ENCODE results near the gene SLC12A6.
"Not testable (repeated sequence)": the region's sequence is repeated elsewhere in the genome, so short reads cannot be mapped to it uniquely, and the experiment has no call there.

Gene SLC12A6

GRCh38 chr15:34248190-34248589, 89.4 kb downstream of the SLC12A6 start:
- no peak for DNase-seq

GRCh38 chr15:34246276-34246976, 91.2 kb downstream of the SLC12A6 start:
- DNase-seq, result no peak

- no peak for DNase-seq
Measured at GRCh38 chr15:34243226-34243625, 94.4 kb downstream of the SLC12A6 start.

- DNase-seq, result peak; percentile 19
Measured at GRCh38 chr15:34242331-34242710, 95.3 kb downstream of the SLC12A6 start.

GRCh38 chr15:34241376-34242330, 95.9 kb downstream of the SLC12A6 start:
- DNase-seq, result peak; percentile 60

- DNase-seq, result peak; percentile 43
Measured at GRCh38 chr15:34240537-34240936, 97.0 kb downstream of the SLC12A6 start.

GRCh38 chr15:34239151-34239808, 98.3 kb downstream of the SLC12A6 start:
- peak; percentile 80 for DNase-seq

- no peak for DNase-seq
Measured at GRCh38 chr15:34233614-34234013, 104.0 kb downstream of the SLC12A6 start.

GRCh38 chr15:34223904-34224596, 113.5 kb downstream of the SLC12A6 start:
- DNase-seq, result no peak

- DNase-seq, result peak; percentile 43
Measured at GRCh38 chr15:34217587-34218225, 119.9 kb downstream of the SLC12A6 start.

GRCh38 chr15:34216527-34217270, 120.9 kb downstream of the SLC12A6 start:
- no peak for DNase-seq

GRCh38 chr15:34214135-34214534, 123.4 kb downstream of the SLC12A6 start:
- no peak for DNase-seq

GRCh38 chr15:34213690-34214089, 123.9 kb downstream of the SLC12A6 start:
- DNase-seq, result no peak

- peak; percentile 99 for DNase-seq
Measured at GRCh38 chr15:34209421-34210282, 127.9 kb downstream of the SLC12A6 start, which contains the start of gene KATNBL1. KATNBL1 (minus strand) TSS chr15:34210096; CDS start chr15:34163676, 46,420 bp downstream.

- DNase-seq, result peak; percentile 53
Measured at GRCh38 chr15:34206011-34206410, 131.6 kb downstream of the SLC12A6 start.

GRCh38 chr15:34203936-34204335, 133.6 kb downstream of the SLC12A6 start:
- DNase-seq, result no peak

GRCh38 chr15:34203305-34203704, 134.3 kb downstream of the SLC12A6 start:
- no peak for DNase-seq

GRCh38 chr15:34193272-34193671, 144.3 kb downstream of the SLC12A6 start:
- not testable (repeated sequence) for DNase-seq

GRCh38 chr15:34188711-34189110, 148.9 kb downstream of the SLC12A6 start:
- no peak for DNase-seq

GRCh38 chr15:34185666-34186065, 151.9 kb downstream of the SLC12A6 start:
- DNase-seq, result no peak

All from activated CD4-positive, alpha-beta T cell treated with anti-CD3 and anti-CD28 coated beads, Interleukin-10, Interleukin-2, amounts not matched to agents 100 ng/mL and 50 ng/mL, durations not matched to agents 16 hours and 8 hours (primary cell).